GM19025 (cell line): ENCODE measurements around the gene GINS2.

Experiments used
- ATAC-seq: cut with Tn5 transposase; IDR thresholded peaks from one replicate; pipeline ENCODE4 v1.9.1; 2021; ENCODE audit warnings: mild to moderate bottlenecking, low read depth, moderate library complexity; ENCODE audit not compliant: unreplicated experiment

GINS2 gene

DNA sequence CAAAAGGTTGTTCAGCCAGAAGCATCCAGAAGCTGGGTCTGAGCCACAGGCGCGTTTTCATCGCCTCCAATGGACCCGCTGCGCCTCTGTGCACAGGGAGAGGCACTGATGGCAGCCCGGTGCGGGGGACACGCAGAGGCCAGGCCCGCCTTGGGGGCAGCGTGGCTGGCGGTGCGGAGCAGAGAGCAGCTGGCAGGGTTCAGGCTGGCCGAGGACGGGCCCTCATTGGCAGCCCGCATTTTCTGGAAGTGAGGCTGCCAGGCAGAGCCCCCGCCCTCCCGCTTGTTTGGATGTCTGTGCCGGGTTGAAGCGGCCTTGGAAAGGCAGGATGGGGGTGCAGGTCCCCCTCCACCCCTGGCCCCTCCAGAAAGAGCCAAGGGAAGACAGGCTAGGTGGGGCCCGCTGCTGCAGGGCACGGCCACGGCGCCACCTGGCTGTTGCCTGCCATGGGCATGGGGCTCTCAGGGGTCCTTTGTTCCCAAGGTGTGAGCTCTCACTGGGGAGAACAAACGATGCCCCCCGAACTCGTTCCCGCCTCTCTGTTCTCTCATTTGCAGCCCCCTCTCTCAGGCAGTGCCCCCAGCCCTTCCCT is 56.9 kb downstream of the GINS2 start:
- ATAC-seq: no peak

DNA sequence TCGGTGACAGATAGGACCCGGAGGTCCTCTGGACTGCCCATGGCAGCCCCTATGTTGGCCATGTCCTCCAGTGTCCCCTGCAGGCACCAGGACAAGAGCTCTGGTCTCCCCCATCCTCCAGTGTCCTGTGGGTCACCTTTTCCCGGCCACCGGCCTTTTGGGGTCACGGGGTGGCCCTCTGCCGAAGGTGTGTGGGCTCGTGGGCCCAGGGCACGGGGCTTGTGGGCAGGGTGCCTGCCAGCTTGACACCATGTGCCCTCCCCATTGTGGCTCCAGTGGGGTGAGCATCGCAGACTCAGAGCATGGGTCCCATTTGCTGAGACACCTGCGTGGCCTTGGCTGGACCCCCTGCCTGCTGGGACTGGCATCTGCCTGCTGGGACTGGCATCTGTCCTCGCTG is 57.5 kb downstream of the GINS2 start:
- no peak for ATAC-seq

DNA sequence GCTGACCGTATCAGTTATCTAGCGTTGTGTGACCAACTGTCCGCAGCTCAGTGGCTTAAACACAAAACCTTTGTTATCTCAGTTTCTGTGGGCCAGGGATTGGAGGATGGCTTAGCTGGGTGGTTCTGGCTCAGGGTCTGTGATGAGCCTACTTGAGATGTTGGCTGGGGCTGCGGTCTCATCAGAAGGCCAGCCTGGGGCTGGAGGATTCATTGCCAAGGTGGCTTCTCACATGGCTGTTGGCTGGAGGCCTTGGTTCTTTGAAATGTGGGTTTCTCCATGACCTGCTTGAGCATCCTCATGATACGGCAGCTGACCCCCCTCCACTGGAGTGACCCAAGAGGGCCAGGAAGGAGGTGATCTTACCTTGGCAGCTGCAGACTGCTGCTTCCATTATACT is 58.9 kb downstream of the GINS2 start:
- no peak for ATAC-seq

DNA sequence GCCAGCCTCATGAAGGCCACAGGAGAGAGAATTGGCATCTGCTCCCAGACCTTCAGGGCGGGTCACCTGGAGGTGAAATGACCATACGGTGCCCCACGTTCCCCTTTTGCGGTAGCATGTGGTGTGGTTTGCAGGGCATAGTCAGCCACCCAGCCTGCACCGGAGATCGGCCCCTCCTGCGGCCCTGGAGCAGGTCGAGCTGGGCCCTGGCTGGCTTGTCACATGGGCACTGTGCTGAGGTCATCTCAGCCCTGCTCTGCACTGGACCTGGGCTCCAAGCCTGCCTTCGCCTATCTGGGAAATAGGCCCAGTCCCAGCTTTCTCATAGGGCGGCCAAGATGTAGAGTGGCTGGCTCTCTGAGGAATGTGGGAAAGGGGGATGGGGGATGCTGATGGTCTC is 59.4 kb downstream of the GINS2 start:
- no peak for ATAC-seq

DNA sequence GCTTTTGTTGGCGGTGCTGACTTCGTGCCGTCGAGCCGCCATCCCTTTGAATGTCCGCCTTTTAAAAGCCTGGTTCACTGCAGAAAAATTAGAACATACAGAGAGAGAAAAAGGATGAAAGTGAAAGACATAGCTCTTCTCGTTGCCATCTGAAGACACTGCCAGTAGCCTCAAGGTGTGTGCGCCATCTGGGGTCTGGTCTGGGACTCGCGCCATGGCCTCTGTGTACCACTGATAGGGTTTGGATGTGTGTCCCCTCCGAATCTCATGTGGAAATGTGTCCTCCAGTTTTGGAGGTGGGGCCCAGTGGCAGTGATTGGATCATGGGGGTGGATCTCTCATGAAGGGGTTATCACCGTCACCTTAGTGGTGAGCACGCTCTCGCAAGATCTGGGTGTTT is 60.1 kb downstream of the GINS2 start:
- ATAC-seq: no peak

DNA sequence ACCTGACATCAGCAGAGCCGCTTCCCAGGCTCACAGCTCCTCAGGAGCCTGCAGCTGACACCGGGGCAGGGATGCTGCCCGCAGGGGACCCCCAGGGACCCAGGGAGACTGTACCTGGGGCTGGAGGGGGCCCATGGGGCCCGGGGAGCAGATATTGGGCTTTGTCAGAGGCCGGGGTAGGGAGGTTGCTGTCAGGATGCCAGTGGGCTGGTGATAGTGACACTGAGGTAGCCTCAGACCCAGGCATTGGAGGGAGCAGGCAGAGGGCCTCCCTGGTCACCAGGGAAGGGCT is 60.5 kb downstream of the GINS2 start:
- ATAC-seq: no peak

DNA sequence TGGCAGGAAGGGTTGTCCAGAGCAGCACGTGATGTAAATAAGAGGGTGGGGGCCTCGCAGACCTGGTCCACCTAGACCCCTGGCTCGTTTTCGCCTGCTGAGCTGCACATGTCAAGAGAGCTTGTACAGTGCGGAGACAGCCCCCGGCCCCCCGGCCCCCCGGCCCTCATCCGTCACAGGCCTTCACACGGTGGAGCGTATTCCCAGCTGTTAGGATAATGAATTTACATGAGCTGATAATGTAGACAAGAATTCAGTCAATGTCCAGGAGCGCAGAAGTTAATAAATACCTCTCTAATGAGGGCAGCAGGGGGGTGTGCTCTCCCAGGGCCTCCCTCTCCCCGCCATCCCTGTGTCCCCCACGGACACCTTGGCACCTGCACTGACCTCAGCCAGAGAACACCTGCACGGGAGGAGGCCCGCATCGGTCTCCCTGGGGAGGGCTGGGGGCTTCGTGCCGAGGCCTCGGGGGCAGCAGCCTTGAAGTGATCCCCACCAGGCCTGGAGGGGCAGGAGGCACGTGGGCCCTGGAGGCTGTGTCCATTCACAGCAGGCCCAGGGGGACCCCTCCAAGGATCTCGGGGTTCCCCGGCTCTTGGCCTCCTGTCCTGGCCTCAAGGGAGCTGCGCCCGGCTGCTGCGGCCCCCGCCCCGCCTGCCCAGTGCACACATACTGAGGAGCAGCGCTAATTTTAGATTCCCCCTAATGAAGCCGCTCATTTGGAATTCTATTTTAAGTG is 61.1 kb downstream of the GINS2 start:
- ATAC-seq: no peak

DNA sequence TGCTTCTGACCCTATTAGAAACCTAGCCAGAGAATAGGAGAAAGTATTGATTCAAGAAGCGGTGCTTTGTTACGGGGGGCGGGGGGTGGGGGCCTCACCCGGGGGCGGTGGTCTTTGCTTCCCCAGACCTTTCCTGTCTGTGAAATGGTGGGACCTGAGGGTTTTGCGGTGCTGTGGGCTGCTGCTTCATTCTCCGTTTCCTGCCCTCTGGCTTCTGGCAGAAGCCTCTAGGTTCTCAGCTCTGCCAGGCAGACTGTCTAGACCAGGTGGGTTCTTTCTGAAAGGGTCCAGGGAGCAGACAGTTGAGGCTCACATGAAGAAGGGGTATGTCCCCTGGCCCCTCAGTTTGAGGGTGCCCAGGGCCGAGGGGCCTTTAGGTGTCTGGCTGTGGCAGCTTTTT is 61.7 kb downstream of the GINS2 start:
- no peak for ATAC-seq
